GM12801 (cell line): Measurements from ENCODE around the gene RBMS3.

Experiments used
- CTCF ChIP-seq: IDR thresholded peaks from one replicate; pipeline ENCODE4 v1.5.1; 2011; ENCODE audit warnings: control low read depth; ENCODE audit not compliant: insufficient read length; ENCODE audit errors: extremely low read depth

The RBMS3 gene

GRCh38 chr3:29345516-29346300 lies 64.8 kb downstream of the RBMS3 start:
- no peak for TF ChIP-seq CTCF

- no peak for TF ChIP-seq CTCF
These were observed 66.0 kb downstream of the RBMS3 start for GRCh38 chr3:29346828-29347227.

- no peak for TF ChIP-seq CTCF
These were observed 66.5 kb downstream of the RBMS3 start for GRCh38 chr3:29347412-29347811.

- no peak for TF ChIP-seq CTCF
These were observed 67.4 kb downstream of the RBMS3 start for GRCh38 chr3:29348316-29348715.

- no peak for TF ChIP-seq CTCF
These were observed 68.2 kb downstream of the RBMS3 start for GRCh38 chr3:29349049-29349448.

GRCh38 chr3:29353807-29354206 lies 72.9 kb downstream of the RBMS3 start:
- TF ChIP-seq CTCF = no peak

- no peak for TF ChIP-seq CTCF
These were observed 74.0 kb downstream of the RBMS3 start for GRCh38 chr3:29354894-29355293.
